Raji (cell line): ENCODE measurements around the gene PDZK1IP1.

Experiments used
- POLR2A ChIP-seq: IDR thresholded peaks from 2 replicates; pipeline ENCODE4 v1.6.1; 2011; ENCODE audit warnings: low read depth, low read length, control low read depth; ENCODE audit not compliant: insufficient read depth

PDZK1IP1 gene

DNA sequence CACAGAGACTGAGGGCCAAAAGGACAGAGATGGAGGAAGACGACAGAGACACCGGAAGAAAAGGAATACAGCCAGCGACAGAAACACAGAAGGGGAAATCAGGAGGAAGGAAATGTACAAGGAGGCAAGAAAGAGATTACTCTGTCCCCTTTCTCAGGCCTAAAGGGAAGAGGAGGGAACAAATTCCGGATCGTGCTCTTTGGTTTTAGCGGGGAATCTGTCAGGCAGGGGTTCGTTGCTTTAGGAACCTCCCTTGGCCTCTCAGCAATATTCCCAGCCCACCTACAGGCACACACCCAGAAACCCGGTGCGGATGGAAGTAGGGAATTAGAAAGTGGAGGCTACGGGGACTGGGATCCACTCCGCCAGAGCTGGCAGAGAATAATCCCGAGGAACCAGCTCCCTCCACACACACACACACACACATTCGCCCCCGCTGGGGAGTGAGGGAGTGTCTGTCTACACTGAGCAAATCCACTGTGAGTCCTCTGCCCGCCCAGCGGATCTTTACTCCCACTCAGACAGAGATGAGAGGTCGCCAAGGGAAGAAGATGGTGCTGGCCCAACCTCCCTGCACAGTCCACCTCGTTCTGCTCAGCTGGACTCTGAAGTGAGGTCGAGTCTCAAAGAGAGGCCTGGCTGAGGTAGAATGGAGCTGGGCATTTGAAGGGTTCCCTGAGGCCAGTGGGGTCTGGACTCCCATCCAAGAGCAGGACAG, 36.4 kb upstream of the PDZK1IP1 start:
- TF ChIP-seq POLR2A, result no peak

DNA sequence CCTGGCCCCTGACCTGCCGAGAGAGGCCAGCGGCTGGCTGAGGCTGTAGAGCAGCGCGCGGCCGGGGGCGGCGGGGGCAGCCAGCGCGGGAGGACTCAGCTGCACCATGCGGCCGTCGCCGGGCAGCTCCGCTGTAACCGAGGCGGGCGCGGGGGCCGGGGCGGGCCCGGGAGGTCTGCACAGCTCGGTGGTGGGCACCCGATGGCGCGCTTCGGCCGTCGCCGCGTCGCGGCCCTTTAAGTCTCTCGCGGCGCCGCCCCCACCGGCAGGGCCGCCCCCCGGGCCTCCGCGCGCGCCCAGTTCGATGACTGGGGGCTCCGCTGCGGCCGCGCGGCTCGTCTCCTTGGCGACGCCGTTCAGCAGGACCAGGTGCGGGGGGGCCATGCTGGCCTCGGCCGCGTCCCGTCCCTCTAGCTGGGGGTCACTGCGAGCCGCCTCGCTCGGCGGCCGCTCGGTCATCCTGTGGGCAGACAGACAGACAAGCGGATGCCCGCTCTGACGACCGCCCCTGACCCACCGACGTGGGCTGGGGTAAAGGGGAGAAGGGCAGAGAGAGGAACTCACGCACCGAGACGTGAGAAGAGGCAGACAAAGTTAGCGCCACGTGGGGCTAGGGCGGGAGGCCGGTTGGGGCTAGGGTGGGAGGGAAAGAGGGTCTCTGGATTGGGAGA, 35.7 kb upstream of the PDZK1IP1 start:
- no peak for TF ChIP-seq POLR2A

DNA sequence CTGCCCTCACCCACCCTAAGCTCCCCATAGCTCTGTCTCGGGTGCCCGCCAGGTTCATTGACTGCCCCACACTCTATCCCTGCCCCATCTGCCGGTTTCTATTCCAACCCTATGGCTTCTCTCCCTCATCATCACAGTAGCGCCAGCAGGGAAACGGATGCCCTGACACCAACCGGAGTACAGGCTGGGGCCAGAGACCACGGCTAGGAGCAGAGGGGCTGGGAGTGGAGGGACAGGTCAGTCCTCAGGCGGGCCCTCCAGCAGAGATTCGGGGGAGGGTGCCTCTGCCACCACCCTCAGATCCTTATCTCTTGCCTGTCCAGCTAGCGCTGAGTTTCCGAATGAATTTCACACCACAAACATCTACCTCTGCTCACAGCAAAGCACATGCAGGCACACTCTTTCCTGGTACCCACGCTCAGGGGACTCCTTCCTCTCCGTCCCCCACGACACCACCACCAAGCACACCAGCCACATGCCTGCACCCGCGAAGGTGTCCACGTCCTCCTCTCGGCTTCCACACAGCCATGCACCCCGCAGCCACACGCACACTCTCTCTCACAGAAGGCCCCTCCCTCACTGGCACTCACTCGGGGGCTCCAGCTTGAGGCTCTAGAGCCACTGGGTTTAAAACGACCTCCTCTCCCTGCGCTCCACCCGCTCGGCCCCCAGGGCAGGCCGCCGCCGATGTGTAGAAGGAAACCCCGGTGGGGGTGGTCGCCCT, 35.0 kb upstream of the PDZK1IP1 start:
- no peak for TF ChIP-seq POLR2A

DNA sequence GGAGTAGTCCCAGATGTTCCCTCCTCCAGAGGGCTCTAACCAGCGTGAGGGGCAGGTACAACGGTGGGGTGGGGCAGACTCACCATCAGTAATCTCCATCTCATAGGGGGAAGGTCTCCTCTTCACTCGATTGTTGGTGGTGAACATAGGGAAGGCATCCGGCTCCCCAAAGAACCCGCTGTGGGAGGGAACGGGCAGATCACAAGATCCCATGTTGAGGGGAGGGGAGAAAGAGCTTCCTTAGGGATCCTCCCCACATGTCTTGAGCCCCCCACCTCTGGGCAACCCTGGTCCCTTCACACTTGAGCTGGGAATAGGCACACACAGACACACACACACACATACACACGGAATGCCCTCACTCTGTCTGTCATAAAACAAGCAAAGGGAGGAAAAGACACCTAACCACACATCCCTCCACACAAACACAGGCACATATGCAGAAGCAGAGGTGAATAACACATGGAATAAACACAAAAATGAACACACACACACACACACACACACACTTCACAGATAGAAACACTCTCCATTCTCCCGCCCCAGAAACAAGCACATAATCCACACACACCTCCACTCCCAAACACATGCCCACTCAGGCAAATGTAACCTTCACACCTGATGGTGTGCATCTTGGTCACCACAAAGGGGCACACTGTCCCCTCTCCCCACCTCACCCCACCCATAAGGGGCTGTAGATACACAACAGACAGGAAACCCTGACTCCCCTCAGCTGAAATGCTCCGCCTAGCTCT, 34.3 kb upstream of the PDZK1IP1 start:
- no peak for TF ChIP-seq POLR2A

DNA sequence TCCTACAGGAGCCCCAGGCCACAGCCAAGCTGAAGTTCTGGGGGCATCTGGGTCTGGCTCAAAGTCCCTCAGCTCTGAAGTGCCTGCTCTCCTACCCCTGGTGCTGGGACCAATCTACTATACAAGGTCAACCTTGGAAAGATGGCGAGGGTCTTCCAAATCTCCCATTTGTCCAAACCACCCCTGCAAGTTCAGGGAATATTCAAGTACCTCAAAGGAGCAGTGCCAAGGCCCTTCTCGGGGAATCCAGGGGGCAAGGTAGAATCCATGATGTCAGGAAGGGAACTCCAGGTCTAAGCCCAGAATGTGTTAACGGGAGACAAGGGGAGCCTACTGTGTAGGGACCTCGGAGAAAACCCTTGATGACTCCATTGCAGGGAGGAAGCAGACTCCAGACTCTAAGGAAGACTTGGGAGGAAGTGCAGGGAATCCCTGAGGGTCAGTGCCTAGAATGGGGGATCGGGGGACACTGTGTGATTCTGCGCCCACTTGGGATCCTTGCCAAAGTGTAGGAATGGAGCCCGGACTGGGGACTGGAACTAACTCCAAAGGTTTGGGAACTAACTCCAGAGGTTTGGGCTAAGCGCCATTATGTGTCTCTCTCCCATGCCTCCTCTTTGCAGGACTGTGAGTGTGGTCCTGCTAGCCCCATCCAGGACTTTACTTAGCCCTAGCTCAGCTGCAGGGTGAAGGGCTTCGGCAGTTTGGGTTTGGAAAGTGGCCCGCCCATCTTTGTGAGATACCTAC, 33.5 kb upstream of the PDZK1IP1 start:
- TF ChIP-seq POLR2A, result no peak

DNA sequence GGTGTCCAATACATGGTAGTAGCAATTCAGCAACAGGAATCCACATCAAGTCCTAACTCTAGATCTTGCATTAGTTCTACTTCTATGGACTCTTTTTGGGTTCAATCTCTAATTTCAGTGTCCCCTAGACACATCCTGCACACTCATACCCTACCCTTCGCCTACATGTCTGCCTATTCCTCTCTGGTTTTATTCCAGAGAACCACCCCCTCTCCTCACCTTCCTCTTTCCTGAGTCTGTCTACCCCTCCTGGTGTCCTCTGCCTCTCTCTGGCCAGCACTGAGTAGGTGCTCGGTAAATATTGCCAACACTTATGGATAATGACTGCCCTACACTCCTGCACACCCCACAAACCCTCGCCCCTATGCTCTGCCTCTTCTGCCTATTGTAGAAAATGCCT, 32.6 kb upstream of the PDZK1IP1 start:
- no peak for TF ChIP-seq POLR2A

DNA sequence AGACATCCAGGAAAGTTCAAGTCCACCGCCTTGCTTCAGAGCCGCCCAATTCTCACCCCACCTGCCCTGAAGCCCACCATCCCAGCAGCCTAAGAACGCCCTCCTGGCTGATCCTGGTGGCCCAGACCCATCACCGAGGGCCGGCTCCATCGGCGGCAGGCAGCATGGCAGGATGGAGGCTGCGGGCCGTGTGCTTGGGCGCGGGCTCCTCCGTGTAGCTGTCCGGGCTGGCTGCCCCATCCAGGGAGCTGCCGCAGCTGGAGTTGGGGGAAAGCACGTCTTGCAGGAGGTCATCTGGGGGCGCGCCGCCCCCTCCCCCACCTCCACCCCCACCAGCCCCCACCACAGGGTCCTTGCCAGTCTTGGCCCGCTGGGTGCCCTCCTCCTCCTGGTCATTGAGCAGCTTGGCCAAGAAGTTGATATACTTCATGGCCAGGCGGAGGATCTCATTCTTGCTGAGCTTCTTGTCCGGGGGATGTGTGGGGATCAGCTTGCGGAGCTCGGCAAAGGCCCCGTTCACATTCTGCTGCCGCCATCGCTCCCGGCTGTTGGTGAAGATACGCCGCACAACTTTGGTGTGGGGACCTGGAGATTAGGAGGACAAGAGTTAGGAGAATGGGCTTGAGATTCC, 29.9 kb upstream of the PDZK1IP1 start:
- no peak for TF ChIP-seq POLR2A

DNA sequence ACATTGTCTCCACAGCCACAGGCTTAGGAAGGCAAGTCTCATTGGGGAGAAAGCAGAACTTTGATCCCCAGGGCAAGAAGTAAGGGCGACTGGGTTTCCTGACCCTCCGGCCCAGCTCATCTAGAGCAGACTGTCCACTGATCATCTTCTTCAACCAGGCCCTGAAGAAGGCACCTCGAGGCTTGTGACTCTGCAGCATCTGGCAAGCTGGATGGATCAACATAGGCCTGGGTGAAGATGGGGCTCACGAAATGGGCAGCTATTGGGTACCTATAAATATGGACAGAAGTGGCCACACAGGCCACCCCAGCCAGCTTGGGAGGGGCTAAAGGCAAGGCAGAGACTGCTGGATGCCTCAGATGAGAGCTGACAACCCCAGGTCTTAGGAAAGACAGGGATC, 29.2 kb upstream of the PDZK1IP1 start:
- TF ChIP-seq POLR2A, result no peak

DNA sequence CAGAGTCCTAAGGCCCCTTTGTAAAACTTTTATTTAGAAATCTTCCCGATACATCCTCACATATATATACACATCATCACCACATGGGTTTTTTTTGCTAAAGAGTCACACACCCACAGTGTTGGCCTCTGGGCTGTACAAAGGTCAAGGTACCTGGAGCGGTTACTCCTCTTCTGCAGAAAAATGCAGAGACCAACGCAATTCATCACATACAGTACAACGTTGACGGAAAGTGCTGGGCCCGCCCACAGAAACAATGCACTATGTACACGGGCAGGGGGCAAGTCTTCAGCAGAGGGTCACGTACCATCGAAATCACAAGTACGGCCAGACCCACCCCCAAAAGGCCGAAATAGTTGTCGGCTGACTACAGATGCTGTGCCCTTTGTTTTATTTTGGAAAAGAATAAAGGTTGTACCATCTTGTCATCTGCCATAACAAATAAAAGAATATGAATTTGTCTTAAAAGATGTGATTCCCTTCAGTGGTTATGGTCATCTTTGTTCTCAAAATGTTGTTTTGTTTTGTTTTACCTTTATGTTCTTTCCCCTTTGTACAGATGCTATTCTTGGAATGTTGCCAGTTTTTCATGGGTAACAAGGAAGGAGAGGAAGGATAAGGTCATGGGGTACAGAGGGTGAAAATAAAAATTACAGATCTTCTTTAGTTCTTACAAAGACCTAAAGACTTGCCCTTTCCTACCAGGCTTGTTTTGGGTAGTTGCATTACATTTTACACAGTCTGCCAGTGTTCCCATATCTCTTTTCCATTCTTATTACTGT, 26.6 kb upstream of the PDZK1IP1 start:
- TF ChIP-seq POLR2A, result no peak

DNA sequence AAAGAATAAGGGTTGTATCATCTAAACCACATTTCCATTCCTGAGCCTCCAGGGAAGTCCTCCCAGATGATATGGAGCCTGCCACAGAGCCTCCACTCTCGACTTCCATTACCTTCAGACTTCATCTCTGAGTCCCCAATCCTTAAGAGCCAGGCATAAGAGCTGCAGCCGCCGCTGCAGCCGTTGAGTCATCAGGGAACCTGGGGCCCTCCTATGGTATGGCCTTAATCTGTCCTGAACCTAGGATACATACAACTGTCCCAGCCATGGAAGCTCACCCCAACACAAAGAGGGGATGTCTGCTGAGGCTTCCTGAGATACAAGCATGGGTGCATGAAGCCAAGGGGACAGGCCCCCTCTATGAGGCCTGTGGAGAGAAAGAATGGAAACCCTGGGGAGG, 25.9 kb upstream of the PDZK1IP1 start:
- no peak for TF ChIP-seq POLR2A

DNA sequence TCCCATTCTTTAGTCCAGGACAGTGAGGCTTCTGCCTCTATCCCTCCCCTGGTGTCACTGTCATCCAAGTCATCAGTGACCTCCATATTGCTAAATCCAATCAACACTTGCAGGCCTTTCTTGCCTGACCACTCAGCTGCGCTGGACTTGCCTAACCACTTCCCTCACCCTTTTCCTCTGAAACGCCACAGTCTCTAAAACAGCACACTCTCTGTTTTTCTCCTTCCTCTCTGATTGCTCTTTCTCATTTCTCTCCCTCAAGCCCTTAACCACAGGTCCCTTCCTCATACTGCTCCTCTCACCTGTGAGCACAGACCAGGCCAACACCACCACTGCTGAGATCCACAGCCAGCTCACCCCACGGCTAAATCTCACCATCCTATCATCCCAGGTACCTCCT, 24.7 kb upstream of the PDZK1IP1 start:
- TF ChIP-seq POLR2A, result no peak

DNA sequence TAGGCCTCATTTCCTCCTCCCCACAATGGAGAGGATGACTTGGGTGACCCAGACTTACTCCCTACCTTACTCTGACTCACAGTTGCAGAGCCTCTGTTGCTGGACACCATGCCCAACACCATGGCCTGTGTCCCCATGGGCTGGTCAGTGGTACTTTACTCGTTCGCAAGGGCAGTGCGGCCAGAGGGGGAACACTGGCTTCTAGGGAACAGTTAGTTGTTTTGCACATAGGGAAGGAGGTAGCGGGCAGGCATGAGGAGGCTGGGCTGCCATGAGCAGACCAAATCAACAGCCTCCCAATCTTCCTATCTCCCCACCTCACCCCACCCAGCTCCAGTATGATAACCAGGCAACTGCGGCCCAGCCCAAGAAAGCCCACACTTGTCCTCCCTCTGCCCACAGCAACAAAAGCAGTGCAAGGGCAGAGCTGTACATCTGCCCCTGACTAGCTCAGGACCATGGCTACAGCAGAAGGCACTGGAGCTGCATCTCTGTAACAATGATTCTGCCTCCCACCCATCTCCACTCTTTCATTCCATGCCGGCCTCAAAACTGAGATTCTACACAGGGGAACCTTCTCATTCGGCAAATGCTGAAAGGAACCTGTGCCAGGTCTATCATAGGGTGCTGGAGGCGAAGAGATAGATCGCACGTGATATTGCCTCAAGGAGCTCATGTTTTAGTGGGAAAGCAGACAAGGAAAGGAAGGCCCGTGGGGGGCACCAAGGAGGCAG, 23.6 kb upstream of the PDZK1IP1 start:
- TF ChIP-seq POLR2A, result no peak

DNA sequence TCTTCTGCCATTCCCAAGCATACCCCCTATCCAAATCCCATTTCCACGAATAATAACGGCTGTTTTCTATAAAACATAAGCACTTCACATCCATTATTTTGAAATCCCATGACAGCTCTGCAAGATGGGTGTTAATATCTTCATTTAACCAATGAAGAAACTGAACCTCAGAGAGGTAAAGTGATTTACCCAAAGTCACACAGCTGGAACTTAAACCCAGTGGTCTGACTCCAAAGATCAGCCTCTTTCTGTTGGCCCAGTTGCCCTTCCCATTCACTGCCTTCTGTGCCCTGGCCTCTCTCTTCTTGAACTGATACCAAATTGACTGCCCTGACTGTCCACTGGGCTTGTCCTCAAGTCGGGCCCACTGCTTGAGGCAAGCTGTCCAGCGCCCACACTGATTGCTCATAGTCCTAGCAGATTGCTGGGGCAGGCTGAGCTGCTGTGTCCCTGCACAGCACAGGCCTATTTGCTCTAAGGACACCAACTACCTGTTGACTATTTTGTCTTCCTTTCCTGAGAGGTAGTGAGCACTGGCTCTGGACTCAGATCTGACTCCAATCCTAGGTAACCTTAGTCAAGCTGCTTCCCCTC, 22.9 kb upstream of the PDZK1IP1 start:
- TF ChIP-seq POLR2A, result no peak

DNA sequence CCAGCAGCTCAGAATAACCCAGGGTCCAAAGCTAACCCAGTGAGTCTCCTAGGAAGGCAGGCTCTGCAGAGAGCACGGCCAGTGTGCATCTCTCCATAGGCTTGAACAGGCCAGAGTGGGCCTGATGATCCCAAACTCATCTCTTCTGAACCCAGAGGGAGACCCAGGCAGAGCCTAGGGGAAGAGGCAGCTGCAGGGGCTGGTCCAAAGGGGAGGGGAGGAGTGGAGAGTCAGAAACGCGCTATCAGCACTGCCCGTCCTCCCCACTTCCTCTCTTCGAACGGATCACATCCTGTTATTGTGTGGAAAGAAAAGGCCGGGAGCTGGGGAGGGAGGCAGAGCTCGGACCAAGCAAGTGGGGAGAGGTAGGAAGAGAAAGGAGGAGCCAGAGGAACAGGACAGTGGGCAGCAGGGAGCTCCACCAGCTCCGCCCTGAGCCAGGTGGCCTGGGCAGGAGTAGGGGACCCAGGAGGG, 22.0 kb upstream of the PDZK1IP1 start:
- no peak for TF ChIP-seq POLR2A
